Stimulated activated CD4-positive, alpha-beta T cell treated with anti-CD3 and anti-CD28 coated beads, Interleukin-2, amount 100 ng/mL, for 4 hours (primary cell): ENCODE measurements around the gene COPA.
A peak's percentile ranks its signal among the peaks of the same experiment; 100 is the strongest.

Experiments used
- DNase-seq: peaks from one replicate; pipeline ENCODE4 v3.0.0-alpha.2; 2020; ENCODE audit warnings: low read depth

Gene COPA

DNA sequence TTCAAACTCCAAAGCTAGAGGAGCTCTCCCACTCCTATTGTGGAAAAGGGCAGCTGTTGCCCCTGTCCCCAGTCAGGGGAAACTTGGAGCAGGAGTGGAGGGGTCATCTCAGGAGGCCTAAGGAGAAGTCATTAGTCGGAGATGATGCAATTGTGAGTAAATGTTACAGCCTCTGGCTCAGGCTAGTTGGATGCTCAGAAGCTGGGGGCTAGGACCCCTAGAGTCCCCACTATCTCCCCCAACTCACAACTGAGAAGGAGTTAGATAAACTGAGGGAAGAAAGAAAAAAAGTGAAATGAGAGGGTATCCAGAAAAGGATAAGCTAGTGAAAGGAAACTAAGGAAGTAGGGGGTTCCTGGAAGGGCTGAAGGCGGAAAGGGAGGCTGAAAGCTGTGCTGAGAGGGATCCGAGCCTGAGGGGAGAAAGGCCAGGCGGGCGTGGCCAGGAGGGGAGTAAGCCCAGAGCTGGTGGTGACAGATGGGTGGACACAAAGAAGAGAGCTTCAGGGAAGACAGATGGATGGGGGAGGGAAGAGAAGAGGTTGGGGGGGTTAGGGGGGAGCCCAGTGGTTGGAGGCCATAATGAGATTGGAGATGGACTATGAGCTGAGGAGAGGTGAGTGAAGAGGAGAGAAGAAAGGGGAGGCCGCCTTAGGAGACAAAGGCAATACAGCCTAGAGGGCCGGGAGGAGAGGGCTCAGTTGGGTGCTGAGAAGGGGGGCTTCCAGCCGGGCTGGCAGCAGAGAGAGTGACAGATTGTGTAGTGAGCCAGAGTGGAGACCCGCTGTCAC, 19.3 kb upstream of the COPA start:
- no peak for DNase-seq

DNA sequence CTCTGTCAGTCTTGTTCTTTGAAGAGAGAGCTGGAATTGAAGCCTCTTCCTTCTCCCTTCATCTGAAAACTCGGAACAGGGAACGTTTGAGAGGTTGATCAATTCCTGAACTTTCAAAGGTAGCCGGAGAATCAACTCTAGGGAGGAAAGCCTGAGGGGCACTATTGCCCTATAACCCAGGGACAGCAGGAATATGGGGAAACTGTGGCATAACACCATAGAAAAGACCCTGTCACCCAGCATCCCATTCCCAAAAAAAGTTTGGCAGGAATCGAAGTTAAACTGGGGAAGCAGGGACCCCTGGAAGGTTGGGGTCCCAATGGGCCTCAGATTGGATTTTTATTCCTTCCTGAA, 18.7 kb upstream of the COPA start:
- no peak for DNase-seq

DNA sequence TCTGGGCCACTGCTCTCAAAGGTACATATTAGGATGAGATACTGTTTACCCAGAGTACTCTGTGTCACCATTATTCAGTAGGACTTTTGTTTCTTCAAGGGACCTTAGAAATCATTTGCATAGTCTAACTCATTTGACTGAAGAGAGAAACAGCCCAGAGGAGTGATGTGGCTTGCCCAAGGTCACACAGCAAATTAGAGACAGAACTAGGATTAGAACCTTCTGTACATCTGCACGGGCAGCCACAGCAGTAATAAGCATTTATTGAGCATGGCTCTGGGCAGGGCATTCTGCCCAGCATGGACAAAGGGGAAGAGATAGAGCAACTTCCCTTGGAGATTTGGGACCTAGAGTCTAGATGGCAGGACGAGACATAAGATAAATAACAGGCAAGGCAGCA, 18.1 kb upstream of the COPA start:
- DNase-seq: no peak

DNA sequence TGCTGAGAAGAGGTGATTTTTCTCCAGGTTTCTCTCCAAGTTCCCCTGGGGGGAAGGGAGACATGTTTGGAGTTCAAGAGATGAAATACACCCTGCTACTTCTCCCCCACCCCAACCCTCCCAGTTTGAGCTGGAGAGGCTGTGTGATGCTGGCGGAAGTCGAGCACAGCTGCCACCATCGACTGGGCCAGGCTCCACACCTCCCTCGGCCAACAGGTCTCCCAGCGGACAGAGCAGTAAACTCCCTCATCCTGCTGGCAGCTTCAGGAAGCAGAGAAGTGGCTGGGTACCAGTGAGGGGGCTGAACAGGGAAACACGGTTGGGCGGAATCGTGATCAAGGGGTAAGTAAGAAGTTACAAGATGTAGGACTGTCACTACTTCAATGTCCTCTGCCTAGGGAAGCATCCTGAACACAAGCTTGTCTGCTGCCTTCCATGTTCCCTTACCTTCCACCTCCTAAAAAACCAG, 17.2 kb upstream of the COPA start:
- DNase-seq: no peak

DNA sequence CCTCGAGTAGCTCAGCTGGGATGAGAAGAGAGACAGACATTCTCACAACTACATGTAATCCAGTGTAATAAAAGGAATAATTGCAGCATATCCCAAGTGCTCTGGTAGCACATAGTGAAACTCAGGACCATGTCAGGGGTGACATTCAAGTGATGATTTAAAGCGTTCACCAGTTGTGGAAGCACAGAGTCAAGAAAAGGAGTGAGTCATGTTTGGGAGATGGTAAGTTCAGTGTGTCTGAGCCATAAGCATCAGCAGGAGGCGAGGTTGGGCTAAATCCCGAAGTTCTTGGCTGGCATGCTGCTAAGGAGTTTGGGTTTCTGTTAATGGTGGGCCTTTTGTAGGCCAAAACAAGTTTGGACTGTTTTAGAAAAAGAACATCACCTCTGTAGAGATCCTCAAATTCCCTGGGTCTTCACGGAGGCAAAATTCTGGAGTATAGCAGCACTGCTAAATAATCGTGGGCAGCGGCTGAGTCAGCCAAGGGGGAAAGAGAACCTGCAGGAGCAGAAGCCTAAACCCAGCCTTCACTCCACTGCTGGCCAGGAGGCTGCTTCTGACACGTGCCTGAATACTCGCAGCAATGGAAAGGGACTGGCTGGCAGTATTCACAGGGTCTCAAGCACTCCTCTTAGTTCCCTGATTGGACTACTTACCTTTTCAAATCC, 16.6 kb upstream of the COPA start:
- no peak for DNase-seq

DNA sequence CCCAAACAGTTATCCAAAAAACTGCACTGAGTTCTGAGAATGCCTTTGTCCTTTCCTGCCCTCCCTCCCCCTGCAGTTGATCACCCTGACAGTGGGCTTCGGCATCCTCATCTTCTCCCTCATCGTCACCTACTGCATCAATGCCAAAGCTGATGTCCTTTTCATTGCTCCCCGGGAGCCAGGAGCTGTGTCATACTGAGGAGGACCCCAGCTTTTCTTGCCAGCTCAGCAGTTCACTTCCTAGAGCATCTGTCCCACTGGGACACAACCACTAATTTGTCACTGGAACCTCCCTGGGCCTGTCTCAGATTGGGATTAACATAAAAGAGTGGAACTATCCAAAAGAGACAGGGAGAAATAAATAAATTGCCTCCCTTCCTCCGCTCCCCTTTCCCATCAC, 15.0 kb upstream of the COPA start:
- DNase-seq: no peak

DNA sequence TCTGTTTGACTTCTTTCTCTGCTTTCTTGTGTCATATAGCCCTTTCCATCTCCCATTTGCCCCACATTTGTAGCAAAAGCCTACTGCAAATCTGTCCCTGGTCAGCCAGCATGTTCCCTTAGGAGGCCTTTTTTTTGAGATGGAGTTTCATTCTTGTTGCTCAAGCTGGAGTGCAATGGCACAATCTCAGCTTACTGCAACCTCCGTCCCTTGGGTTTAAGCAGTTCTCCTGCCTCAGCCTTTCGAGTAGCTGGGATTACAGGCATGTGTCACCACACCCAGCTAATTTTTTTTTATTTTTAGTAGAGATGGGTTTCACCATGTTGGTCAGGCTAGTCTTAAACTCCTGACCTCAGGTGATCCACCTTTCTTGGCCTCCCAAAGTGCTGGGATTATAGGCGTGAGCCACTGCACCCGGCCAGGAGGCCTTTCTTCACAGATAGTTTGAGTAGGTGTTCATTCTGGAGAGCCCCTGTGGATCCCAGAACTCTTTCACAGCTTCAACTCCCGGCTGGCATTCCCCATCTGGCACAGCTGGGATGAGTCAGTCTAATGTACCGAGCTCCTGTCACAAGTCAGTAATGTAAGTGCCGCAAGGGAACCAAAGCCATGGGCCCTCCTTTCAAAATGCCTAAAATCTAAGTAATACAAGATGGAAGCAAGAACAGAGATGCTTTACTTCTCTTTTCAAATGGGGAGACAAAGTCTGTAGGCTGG, 14.4 kb upstream of the COPA start:
- DNase-seq: no peak

DNA sequence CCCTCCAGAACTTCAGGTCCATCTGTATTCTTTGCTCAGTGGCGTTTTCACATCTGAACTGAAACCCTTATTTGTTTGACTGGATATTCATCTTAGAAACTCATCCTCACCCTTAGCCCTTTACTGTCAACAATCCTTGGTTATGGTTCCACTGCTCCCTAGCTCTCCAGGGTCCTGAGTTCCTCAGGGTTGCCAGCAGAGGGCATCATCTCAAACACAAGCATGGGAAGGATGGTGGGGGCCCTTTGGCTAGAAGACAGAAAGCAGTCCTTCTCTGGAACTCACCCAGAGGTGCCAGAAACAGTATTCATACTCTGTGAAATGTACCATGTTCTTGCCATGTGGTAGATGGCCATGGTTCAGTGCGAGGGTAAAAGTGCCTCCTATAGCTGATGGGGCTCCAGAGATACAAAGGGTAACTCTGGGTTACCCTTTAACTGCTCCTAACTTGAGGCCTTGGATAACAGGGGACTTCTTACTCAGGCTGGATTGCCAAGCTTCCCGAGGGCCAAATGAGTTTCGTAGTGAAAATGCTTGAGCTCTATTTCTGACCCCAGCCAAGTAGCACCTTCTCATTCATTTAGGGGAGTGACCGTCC, 11.4 kb upstream of the COPA start:
- DNase-seq: peak; percentile 4

DNA sequence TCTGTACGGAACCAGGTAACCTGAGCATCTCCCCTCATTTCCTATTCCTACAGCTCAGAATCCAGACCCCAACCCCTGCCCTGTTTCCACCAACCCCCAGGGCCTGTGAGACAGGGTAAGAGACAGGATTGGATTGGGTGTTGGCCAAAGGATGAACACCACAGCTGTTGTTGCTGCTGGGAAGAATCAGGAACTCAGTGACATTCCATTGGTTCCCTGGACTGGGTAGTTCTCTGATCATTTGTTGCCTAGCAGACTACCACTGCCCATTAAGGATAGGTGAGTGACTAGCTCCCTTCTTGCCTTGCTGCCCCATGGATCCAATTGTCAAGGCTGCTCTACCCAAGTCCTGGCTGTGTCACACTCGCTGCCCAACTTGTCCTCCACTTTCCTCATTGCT, 10.2 kb upstream of the COPA start:
- no peak for DNase-seq

DNA sequence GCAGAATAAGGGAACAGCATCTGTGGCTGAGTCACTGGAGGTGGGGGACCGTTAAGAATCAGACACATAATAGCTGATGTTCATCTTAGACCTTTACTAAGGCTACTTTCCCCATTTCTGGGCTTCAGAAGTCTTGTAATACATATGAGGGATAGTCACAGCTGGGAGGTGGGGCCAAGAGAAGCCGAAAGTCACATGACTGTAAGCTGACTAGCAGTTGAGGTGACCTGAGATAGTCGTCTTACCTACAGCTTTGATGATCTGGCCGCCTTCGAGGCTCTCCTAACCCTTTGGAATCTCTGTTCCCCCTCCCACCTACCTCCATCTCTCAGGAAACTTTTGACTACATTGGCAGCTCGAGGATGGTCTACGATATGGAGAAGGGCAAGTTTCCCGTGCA, 9.5 kb upstream of the COPA start:
- DNase-seq: no peak

DNA sequence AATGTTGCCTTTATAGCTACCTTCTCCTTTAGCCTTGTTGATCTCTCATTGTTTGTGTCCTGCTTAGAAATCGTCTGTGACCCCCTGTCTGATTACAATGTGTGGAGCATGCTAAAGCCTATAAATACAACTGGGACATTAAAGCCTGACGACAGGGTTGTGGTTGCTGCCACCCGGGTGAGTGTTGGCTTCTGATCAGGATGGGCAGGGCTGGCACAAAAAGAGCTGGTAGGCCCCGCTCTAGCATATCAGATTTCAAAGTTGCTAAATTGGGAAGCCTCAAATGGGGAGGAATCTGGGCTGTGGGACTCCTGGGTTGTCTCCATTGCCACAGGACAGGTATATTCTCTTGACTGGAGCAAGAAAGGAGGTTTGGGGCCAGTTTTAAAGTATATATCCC, 8.6 kb upstream of the COPA start:
- DNase-seq: no peak

DNA sequence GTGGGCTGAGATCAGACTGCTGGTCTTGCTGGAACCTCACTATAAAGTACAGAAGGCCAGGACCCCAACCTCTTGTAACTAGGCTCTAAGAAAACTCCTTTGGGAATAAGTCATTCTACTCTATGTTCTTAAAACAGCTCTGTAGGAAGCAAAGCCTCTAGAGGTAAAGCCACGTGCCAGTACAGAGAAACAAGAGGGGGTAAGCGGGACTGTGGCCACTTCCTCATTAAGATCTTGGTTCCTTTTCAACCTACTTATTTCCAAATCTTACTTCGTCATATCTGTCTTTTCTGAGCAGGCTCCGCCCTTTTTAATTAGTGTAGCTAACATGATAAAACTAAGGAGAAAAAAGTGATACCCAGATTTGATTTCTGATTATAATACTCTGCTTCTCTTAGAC, 3.9 kb upstream of the COPA start:
- no peak for DNase-seq

DNA sequence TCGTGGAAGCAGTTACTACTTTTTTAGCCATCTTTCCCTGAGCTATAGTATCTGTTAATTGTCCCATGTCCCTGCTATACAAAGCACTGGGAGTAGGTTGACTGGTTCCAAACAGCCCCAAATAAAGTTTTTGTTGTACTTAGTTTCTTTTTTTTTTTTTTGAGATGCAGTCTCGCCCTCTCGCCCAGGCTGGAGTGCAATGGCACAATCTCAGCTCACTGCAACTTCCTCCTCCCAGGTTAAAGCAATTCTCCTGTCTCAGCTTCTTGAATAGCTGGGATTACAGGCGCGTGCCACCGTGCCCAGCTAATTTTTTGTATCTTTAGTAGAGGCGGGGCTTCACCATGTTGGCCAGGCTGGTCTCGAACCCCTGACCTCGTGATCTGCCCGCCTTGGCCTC, 3.4 kb upstream of the COPA start:
- no peak for DNase-seq

DNA sequence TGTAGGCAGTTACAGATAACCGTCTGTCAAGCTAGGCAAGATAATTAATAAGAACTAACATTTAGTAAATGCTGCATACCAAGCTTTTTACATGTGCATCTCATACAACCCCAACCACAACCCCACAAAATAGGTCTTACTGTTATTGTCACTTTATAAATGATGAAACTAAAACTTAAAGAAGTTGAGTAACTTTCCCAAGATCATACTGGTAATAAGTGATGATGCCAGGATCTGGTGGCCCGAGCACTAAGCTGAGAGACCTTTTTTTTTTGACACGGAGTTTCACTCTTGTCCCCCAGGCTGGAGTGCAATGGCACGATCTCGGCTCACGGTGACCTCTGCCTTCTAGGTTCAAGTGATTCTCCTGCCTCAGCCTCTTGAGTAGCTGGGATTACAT, 1.9 kb upstream of the COPA start:
- DNase-seq: no peak

DNA sequence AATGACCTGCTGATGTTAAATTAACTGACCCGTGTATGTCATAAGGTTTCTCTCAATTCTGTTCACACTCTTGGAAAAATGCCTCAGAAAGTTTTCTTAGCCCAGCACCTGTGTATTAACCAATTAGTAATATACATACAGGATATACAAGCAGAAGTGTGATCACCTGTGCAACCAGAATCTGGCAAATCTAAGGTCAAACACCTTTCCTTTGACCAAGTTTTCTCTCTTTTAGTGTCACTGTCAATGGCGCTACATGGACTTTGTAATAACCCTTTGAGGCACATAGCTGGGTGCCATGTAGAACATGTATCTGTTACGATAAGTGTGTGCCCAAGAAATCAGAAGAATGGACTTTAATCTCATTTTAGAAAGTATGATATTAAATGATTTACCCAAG, 1.2 kb upstream of the COPA start:
- no peak for DNase-seq

DNA sequence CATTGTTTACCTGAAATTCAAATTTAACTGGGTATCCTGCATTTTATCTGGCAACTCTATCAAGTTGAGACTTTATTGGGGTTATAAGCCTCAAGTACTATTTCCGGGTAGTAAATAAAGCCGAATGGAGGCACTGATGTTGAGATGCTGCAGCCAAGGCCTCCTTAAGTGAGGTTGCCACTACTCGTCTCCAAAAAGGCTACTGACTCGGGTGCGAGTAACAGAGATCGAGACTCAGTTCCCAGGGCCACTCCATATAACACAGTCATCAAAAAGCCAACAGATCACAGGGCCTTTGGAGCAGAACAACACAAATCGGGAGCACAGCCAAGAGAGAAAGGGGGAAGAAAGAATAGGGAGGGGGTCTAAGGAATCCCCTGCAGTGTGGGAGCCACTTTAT, 524 bp downstream of the COPA start:
- no peak for DNase-seq

DNA sequence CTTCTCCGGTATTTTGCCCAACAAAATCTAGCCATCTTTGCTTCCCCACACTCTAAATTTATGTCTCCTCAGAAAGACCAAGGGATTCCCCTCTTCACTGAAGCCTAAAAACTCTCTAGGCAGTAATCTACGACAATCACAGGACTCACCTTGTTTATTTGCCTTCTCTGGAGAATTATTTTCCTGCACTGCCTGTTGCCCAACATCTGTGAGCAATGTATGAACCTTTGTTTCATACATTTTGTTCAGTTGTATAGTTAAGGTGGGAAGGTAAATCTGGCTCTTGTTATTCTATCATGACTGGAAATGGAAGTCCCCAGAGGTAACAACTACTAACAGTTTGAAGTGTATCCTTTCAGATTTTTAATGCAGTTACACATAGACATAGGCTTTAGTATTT, 2.2 kb downstream of the COPA start:
- DNase-seq: no peak

DNA sequence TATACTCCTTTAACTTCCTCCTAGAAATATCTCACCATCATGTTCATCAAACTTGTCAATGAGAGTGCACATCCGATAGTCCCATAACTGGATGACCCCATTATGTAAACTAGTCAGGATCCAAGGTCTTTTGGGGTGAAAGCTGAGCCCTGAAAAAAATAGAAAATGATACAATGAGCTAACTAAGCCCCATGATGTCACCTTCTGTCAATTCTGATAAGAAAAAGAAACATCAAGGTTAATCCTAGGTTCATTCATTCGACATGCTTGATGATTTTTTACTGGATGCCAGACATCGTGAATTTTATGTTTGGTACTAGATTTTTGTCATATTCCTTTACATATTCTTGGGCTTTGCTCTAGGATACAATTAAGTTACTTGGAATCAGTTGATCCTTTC, 2.9 kb downstream of the COPA start:
- no peak for DNase-seq

DNA sequence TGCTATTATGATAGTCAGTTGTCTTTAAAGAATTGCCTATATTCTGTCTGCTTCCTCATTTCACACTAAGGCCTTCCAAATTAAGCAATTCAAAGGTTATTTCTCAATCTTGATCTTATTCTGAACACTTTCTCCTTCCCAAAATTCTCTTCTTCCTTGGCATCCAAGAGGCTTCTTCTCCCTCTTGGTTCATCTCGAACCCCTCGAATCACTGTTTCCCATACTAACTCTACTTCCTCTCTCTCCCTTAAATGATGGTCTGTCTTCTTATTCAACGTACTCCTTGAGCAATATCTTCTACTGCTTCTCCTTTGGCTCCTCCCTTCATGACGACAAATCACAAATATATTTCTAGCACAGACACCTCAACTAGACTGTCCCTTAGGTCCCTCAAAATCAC, 4.5 kb downstream of the COPA start:
- no peak for DNase-seq

DNA sequence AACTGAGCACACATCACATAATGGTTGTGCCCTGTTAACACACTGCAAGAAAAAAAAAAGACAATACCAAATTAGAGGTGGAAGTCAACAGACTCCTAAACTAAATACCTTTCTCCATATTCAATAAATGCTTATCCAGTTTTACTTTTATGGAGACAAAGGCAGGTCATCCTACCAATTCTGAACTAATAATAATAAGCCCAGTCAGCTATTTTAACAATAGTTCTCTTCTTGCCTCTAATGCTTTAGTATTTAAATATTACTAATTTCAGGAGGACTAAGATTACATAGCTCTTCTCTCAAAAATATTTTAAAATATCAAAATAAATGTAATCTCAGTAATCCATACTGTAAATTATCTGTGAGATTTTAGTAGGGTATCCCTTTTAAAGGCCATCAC, 10.5 kb downstream of the COPA start:
- no peak for DNase-seq

DNA sequence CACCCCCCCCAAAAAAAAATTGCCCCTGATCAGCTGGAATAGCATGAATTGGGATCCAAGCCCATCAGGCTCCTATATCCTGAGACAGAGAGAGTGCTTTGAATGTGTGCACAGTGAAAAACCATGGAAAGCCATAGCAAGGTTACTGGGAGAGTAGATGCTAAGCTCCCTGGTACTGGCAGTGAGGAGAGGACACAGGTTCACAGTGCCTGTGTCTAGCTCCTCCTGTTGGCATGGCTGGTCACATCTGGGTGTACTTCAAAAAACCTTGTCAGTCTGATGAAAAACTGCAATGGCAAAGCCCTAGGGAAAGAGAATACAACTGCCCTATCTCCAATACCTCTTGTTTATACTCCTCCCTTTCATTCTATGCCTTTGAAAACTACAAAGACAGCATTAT, 12.9 kb downstream of the COPA start:
- DNase-seq: no peak

DNA sequence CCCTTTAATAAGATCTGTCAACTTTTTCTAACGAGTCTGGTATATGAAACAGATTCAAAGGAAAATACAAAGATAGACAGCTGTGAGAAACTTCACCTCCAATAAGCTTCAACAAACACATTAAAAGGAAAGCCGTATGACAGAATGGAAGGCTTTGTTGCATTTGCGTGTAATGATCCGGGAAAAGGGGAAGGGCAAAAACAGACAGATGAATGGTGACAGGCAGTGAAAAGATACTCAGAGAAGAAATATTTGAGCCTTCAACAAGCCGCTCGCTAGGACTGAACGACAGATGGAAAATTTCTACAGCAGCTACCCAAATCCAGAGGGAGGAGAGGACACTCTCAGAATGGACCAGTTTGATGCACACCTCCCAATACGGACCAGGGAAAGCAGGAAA, 14.9 kb downstream of the COPA start:
- DNase-seq: no peak

DNA sequence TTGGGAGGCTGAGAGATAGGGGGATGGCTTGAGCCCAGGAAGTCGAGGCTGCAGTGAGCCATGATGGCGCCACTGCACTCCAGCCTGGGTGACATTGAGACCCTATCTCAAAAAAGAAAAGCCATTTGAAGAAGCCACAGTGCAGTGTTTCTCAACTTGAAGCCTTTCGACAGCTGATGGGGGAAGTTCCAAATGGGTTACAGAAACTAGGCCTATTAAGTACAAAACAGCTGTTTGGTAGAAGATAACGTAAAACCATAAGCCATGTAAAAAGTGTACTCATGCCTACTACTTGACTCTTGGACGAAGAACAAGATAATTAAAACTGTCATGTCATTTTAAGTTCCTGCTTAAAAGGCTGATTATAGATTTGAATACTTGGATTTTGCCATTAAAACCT, 16.6 kb downstream of the COPA start:
- DNase-seq: no peak
